PC-3 (cell line): ENCODE results near the gene HERC2. TPM values are rescaled to one million over a fixed set of nuclear protein-coding genes. Genes with fewer than 3 reads are reported as not detected.

Experiments
- ATAC-seq: fragments of 200-7000 bp; cut with Tn5 transposase; 2 replicates; pipeline ENCODE4 v1.9.1; 2020; ENCODE audit warnings: mild to moderate bottlenecking, moderate library complexity
- BruUV-seq: library from RNA; stranded (reverse); fragments of 400-500 nt; replicated peaks from 2 replicates; lab custom pipeline; 2021; lab: Mats Ljungman, UMichigan
- CTCF ChIA-PET: fragments of 300-600 bp; sonication (Branson Sonifier 250); formaldehyde crosslinking; loops from one replicate; lab custom pipeline; 2022; ENCODE audit warnings: antibody characterized with exemption; lab: Charles Lee
- POLR2A ChIA-PET: fragments of 300-600 bp; sonication (Branson Sonifier 250); formaldehyde crosslinking; loops from one replicate; lab custom pipeline; 2022; ENCODE audit warnings: antibody characterized with exemption; ENCODE audit not compliant: unreplicated experiment; lab: Charles Lee
- DNase-seq: peaks from one replicate; pipeline ENCODE4 v3.0.0-alpha.2; 2015
- H2AFZ ChIP-seq: fragments of 300-600 bp; sonication (generic); 2 replicates; pipeline ENCODE4 v1.6.0; 2016; ENCODE audit warnings: antibody characterized with exemption, low read length
- H3F3A ChIP-seq: fragments of 300-600 bp; sonication (generic); one replicate; pipeline ENCODE4 v1.6.0; 2017; ENCODE audit warnings: antibody characterized with exemption, low read length, control low read depth, mild to moderate bottlenecking; ENCODE audit not compliant: unreplicated experiment
- H3K27ac ChIP-seq: fragments of 300-600 bp; sonication (generic); 2 replicates; pipeline ENCODE4 v1.5.1; 2016; ENCODE audit warnings: mild to moderate bottlenecking, low read length
- H3K27me3 ChIP-seq: fragments of 300-600 bp; sonication (generic); 2 replicates; pipeline ENCODE4 v1.6.1; 2016; ENCODE audit warnings: low read length, mixed read lengths
- H3K36me3 ChIP-seq: fragments of 300-600 bp; sonication (generic); 2 replicates; pipeline ENCODE4 v1.6.1; 2016; ENCODE audit warnings: low read depth, mixed run types, low read length, mixed read lengths
- H3K4me1 ChIP-seq: fragments of 300-600 bp; sonication (generic); 2 replicates; pipeline ENCODE4 v1.5.1; 2016; ENCODE audit warnings: low read length; ENCODE audit not compliant: insufficient read depth
- H3K4me2 ChIP-seq: fragments of 300-600 bp; sonication (generic); 2 replicates; pipeline ENCODE4 v1.6.0; 2016; ENCODE audit warnings: low read length
- H3K4me3 ChIP-seq: fragments of 300-600 bp; sonication (generic); 2 replicates; pipeline ENCODE4 v1.5.1; 2016; ENCODE audit warnings: mild to moderate bottlenecking, low read length, mixed read lengths
- H3K79me2 ChIP-seq: fragments of 300-600 bp; sonication (generic); 2 replicates; pipeline ENCODE4 v1.6.1; 2017; ENCODE audit warnings: low read length, mixed read lengths
- H3K9ac ChIP-seq: fragments of 300-600 bp; sonication (generic); 2 replicates; pipeline ENCODE4 v1.6.0; 2016; ENCODE audit warnings: mild to moderate bottlenecking, low read length
- H3K9me2 ChIP-seq: fragments of 300-600 bp; sonication (generic); replicated peaks from 2 replicates; pipeline ENCODE4 v1.6.1; 2016; ENCODE audit warnings: mixed run types, low read length, mixed read lengths
- H3K9me3 ChIP-seq: fragments of 300-600 bp; sonication (generic); 2 replicates; pipeline ENCODE4 v1.6.1; 2016; ENCODE audit warnings: low read length, mixed read lengths
- H4K20me1 ChIP-seq: fragments of 300-600 bp; sonication (generic); 2 replicates; pipeline ENCODE4 v1.6.1; 2016; ENCODE audit warnings: low read length, mixed read lengths
- CTCF ChIP-seq: fragments of 300-600 bp; sonication (generic); conservative IDR thresholded peaks from 2 replicates; pipeline ENCODE4 v1.5.1; 2017; ENCODE audit warnings: antibody characterized with exemption, low read depth, mild to moderate bottlenecking, low read length
- EZH2 ChIP-seq: fragments of 300-600 bp; sonication (generic); IDR thresholded peaks from one replicate; pipeline ENCODE4 v1.6.1; 2017; ENCODE audit warnings: antibody characterized with exemption, mild to moderate bottlenecking, low read length; ENCODE audit not compliant: unreplicated experiment
- EZH2phosphoT487 ChIP-seq: fragments of 300-600 bp; sonication (generic); IDR thresholded peaks from 2 replicates; pipeline ENCODE4 v1.6.1; 2018; ENCODE audit warnings: mild to moderate bottlenecking, antibody characterized with exemption, low read length, borderline replicate concordance
- intact Hi-C: fragments of 100-400 bp; cut with micrococcal nuclease; formaldehyde crosslinking; loops from 2 replicates; pipeline ENCODE4 v1.9.0; 2023
- total RNA-seq: library from RNA; depleted of rRNA; stranded (reverse); fragments of >200 nt; gene quantifications from 2 replicates; pipeline ENCODE4 v1.2.3, GENCODE V29; 2014

HERC2 gene
- total RNA-seq, 1 experiment from 2014 or later, result 45.9 TPM

- intact Hi-C loops, result no loop called here
- no peaks in the 10 kb centered on the region for H3K9me3 ChIP-seq
- H3K4me3 ChIP-seq, result no peak overlapping the region
- peaks cover 6% of the 10 kb centered on the region for H3K4me1 ChIP-seq
- no peak overlapping the region for H2AFZ ChIP-seq
- no peaks in the 10 kb centered on the region for H4K20me1 ChIP-seq
- H3K27me3 ChIP-seq, result no peaks in the 10 kb centered on the region
- no peak overlapping the region for H3K4me2 ChIP-seq
- DNase-seq, result no peak
- BruUV-seq, result no TSS peak
- TF ChIP-seq CTCF, result no peak
- TF ChIP-seq EZH2phosphoT487, result no peak
- no peak for TF ChIP-seq EZH2
- no peak overlapping the region for H3K9ac ChIP-seq
- no peak for ATAC-seq
- no peaks in the 10 kb centered on the region for H3K9me2 ChIP-seq
- ChIA-PET CTCF (no interaction called here), POLR2A (no interaction called here)
- H3F3A ChIP-seq, result no peaks in the 10 kb centered on the region
- no peak overlapping the region for H3K27ac ChIP-seq
- H3K36me3 ChIP-seq, result no peaks in the 10 kb centered on the region
- H3K79me2 ChIP-seq, result no peaks in the 10 kb centered on the region
Observed at GRCh38 chr15:28091313-28091712, 230.7 kb downstream of the HERC2 start.

- Histone ChIP-seq H3K27me3 (no peaks in the 10 kb centered on the region), H3K4me1 (no peaks in the 10 kb centered on the region), H3K9me3 (no peaks in the 10 kb centered on the region), H3K9ac (no peak overlapping the region), H3F3A (no peaks in the 10 kb centered on the region), H2AFZ (no peak overlapping the region), H3K79me2 (no peaks in the 10 kb centered on the region), H3K27ac (no peak overlapping the region), H4K20me1 (no peaks in the 10 kb centered on the region), H3K36me3 (no peaks in the 10 kb centered on the region), H3K9me2 (no peaks in the 10 kb centered on the region), H3K4me2 (no peak overlapping the region), H3K4me3 (no peak overlapping the region)
- ATAC-seq (peak; percentile 100), DNase-seq (peak; percentile 70)
- CTCF ChIA-PET, result no interaction called here
- intact Hi-C loops, result loop anchor here (1.0 kb wide), 1 partner anchor 37 kb away; no protein-coding TSS in a partner anchor
- no peak for TF ChIP-seq EZH2
- TF ChIP-seq CTCF, result peak; percentile 74
- no peak for TF ChIP-seq EZH2phosphoT487
- POLR2A ChIA-PET, result no interaction called here
- BruUV-seq, result no TSS peak
Observed at GRCh38 chr15:28086175-28086703, 235.7 kb downstream of the HERC2 start.

- TF ChIP-seq EZH2 (no peak), EZH2phosphoT487 (no peak), CTCF (no peak)
- Histone ChIP-seq H3K36me3 (no peaks in the 10 kb centered on the region), H3K9me3 (no peaks in the 10 kb centered on the region), H3K4me2 (no peak overlapping the region), H3K4me1 (no peaks in the 10 kb centered on the region), H3K27ac (no peak overlapping the region), H3K9ac (no peak overlapping the region), H4K20me1 (no peaks in the 10 kb centered on the region), H3K79me2 (no peaks in the 10 kb centered on the region), H3K27me3 (no peaks in the 10 kb centered on the region), H3K4me3 (no peak overlapping the region), H3F3A (no peaks in the 10 kb centered on the region), H2AFZ (no peak overlapping the region), H3K9me2 (no peaks in the 10 kb centered on the region)
- intact Hi-C loops, result loop anchor here (1.0 kb wide), 1 partner anchor 38 kb away; no protein-coding TSS in a partner anchor
- POLR2A ChIA-PET, result no interaction called here
- BruUV-seq, result no TSS peak
- peak; percentile 17; the same call in 1 of the 2 replicates for ATAC-seq
- CTCF ChIA-PET, result no interaction called here
- DNase-seq, result no peak
Observed at GRCh38 chr15:28085489-28086174, 236.3 kb downstream of the HERC2 start.
